Prostate gland (tissue), 2 donors: ENCODE data around the gene HRK.

Experiments used
- POLR2AphosphoS5 ChIP-seq: sonication (generic); formaldehyde crosslinking; IDR thresholded peaks from one replicate; pipeline ENCODE4 v1.6.1; 2017; ENCODE audit warnings: antibody characterized with exemption
- TF ChIP-seq, protein P1 (sequence below), 4 experiments: fragments of 200-600 bp in 2 of 4; fragments of 450-650 bp in 2 of 4; sonication (generic) in 2 of 4; IDR thresholded peaks; 1 replicate in 3 of 4; 2 replicates in 1 of 4; pipeline ENCODE4 v1.5.1; 2016 to 2019; ENCODE audit warnings: antibody characterized with exemption in 4 of 4, mild to moderate bottlenecking in 2 of 4, moderate library complexity in 2 of 4

DNA sequence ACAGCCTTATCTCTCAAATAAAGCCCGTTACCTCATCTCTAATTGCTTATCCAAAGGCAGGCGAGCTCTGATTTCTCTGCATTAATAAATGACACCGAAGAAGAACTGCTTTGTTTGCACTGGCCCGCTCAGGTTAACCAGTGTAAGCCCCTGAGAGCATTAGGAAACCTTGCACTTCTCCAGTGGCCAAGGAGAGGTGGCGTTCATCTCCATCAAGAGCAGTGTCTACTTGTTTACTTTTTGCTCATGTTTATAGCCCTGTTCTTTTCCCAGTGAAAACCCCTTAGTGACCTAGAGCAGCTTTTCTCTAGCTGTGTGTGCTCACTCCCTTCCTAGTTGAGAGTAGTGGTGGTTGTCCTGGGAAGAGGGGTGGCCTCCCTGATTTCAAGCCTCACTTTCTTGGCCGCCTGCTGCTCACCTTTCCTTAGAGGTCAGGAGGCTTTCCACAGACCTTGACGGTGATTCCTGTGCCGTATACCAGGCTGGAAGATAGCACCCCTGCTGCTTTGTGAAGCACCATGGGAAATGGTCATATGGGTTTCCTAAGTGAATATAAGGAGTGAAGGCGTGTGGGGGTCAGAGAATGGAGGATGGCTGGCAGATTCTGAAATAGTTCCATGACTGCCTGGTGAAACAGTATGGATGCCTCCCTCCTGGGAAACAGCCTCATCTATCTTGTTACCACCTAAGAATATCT is 46.2 kb upstream of the HRK start:
- TF ChIP-seq, protein P1, sequence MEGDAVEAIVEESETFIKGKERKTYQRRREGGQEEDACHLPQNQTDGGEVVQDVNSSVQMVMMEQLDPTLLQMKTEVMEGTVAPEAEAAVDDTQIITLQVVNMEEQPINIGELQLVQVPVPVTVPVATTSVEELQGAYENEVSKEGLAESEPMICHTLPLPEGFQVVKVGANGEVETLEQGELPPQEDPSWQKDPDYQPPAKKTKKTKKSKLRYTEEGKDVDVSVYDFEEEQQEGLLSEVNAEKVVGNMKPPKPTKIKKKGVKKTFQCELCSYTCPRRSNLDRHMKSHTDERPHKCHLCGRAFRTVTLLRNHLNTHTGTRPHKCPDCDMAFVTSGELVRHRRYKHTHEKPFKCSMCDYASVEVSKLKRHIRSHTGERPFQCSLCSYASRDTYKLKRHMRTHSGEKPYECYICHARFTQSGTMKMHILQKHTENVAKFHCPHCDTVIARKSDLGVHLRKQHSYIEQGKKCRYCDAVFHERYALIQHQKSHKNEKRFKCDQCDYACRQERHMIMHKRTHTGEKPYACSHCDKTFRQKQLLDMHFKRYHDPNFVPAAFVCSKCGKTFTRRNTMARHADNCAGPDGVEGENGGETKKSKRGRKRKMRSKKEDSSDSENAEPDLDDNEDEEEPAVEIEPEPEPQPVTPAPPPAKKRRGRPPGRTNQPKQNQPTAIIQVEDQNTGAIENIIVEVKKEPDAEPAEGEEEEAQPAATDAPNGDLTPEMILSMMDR (IDR thresholded peaks at IDR 0.05), result no peak
- no peak for TF ChIP-seq POLR2AphosphoS5
